Kasumi-1 (cell line): ENCODE measurements around the gene ANKRD37.
"Not testable (repeated sequence)": the region's sequence is repeated elsewhere in the genome, so short reads cannot be mapped to it uniquely, and the experiment has no call there.

Experiments
- DNase-seq, 2 experiments: peaks; one replicate each; lab custom pipeline; 2025; lab: John Stamatoyannopoulos, UW

Gene ANKRD37

GRCh38 chr4:185396724-185397385 lies at the start of gene ANKRD37:
Gene ANKRD37 (plus strand): TSS chr4:185396841. CDS start chr4:185396924, 83 bp downstream.
- DNase-seq = no peak

GRCh38 chr4:185346975-185347601 lies 49.6 kb upstream of the ANKRD37 start:
- DNase-seq = no peak

GRCh38 chr4:185351691-185352090 lies 45.0 kb upstream of the ANKRD37 start:
- DNase-seq = no peak

GRCh38 chr4:185352202-185352601 lies 44.4 kb upstream of the ANKRD37 start:
- DNase-seq = no peak

- DNase-seq = no peak
Observed at GRCh38 chr4:185352741-185353140, 43.9 kb upstream of the ANKRD37 start.

GRCh38 chr4:185357211-185357610 lies 39.4 kb upstream of the ANKRD37 start:
- DNase-seq = no peak

- DNase-seq = no peak
Observed at GRCh38 chr4:185357733-185358440, 38.8 kb upstream of the ANKRD37 start.

- no peak for DNase-seq
Observed at GRCh38 chr4:185358514-185358913, 38.1 kb upstream of the ANKRD37 start.

GRCh38 chr4:185358959-185359358 lies 37.7 kb upstream of the ANKRD37 start:
- DNase-seq = no peak

GRCh38 chr4:185359767-185360446 lies 36.7 kb upstream of the ANKRD37 start:
- no peak for DNase-seq

GRCh38 chr4:185361872-185362271 lies 34.8 kb upstream of the ANKRD37 start:
- DNase-seq = no peak

GRCh38 chr4:185362570-185362969 lies 34.1 kb upstream of the ANKRD37 start:
- DNase-seq = not testable (repeated sequence)

- no peak for DNase-seq
Observed at GRCh38 chr4:185363251-185363650, 33.4 kb upstream of the ANKRD37 start.

- DNase-seq = no peak
Observed at GRCh38 chr4:185364886-185365285, 31.8 kb upstream of the ANKRD37 start.

- no peak for DNase-seq
Observed at GRCh38 chr4:185369731-185370130, 26.9 kb upstream of the ANKRD37 start.

GRCh38 chr4:185370268-185370949 lies 26.2 kb upstream of the ANKRD37 start:
- DNase-seq = no peak

GRCh38 chr4:185371702-185372101 lies 24.9 kb upstream of the ANKRD37 start:
- DNase-seq = no peak

GRCh38 chr4:185374027-185374426 lies 22.6 kb upstream of the ANKRD37 start:
- DNase-seq = no peak

- DNase-seq = no peak
Observed at GRCh38 chr4:185374573-185374972, 22.1 kb upstream of the ANKRD37 start.

GRCh38 chr4:185378264-185378663 lies 18.4 kb upstream of the ANKRD37 start:
- DNase-seq = no peak

GRCh38 chr4:185379326-185380295 lies 17.0 kb upstream of the ANKRD37 start:
- DNase-seq = no peak
